Measurements from ENCODE around the gene MTPN.

MTPN gene

DNA sequence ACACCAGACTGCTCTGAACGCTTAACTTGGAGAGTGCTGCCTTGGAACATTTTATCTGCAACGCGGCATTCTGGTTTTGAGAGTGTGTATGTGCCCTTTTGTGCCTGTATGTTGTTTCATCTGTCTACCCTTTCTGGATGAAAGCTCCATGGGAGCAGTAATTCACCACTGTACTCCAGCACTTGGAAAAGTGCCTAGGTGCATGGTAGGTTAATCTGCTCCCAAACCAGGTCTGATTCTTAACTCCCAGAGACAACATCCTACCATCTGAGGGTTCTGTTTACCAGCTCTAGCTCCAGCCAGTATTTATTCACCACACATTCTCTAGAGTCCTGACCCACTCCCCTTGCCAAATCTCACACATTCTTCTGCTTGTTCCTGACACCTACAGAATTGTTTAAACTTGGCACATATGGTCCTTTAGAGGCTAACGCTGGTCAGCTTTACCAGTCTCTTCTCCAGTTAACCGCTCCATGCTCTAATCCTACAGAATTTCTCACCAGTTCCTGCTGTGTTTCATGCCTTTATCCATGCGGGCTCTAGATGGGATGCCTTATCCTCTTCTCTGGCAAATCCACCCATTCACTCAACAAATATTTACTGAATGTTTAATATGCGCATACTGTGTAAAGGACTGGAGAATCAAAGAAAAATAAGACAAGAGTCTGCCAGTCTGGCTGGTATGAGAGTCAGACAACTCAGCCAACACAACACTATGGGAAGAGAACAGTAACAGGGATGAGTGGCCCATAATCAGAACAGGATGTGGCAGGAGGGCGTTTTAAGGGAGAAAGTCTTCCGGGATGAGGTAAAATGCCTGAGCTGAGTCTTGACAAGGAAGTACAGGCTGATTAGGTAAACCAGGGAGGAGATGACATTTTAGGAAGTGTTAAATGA, 46.3 kb downstream of the MTPN start:
- TF ChIP-seq, protein P1, sequence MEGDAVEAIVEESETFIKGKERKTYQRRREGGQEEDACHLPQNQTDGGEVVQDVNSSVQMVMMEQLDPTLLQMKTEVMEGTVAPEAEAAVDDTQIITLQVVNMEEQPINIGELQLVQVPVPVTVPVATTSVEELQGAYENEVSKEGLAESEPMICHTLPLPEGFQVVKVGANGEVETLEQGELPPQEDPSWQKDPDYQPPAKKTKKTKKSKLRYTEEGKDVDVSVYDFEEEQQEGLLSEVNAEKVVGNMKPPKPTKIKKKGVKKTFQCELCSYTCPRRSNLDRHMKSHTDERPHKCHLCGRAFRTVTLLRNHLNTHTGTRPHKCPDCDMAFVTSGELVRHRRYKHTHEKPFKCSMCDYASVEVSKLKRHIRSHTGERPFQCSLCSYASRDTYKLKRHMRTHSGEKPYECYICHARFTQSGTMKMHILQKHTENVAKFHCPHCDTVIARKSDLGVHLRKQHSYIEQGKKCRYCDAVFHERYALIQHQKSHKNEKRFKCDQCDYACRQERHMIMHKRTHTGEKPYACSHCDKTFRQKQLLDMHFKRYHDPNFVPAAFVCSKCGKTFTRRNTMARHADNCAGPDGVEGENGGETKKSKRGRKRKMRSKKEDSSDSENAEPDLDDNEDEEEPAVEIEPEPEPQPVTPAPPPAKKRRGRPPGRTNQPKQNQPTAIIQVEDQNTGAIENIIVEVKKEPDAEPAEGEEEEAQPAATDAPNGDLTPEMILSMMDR (IDR thresholded peaks at IDR 0.05) = no peak

DNA sequence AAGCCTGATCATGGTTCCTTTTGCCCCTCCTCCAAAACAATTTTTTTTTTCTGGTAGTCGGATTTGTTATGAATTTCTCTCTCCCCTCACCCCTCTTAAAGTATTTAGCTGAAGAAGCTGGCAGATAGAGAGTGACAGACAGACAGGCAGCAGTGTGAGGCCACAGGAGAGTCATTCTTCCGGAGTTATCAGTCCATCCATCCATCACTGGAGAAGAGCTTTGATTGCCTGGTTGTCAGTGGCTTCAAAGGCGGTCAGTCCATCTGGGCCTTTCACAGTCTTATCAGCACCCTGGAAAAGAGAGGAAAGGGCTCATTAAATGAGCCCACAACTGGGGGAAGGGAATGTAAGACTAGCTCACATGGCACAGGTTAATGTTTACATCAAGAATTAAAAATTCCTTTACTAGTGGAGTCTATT, 47.4 kb downstream of the MTPN start:
- TF ChIP-seq, protein P1 (IDR thresholded peaks at IDR 0.05) = no peak

DNA sequence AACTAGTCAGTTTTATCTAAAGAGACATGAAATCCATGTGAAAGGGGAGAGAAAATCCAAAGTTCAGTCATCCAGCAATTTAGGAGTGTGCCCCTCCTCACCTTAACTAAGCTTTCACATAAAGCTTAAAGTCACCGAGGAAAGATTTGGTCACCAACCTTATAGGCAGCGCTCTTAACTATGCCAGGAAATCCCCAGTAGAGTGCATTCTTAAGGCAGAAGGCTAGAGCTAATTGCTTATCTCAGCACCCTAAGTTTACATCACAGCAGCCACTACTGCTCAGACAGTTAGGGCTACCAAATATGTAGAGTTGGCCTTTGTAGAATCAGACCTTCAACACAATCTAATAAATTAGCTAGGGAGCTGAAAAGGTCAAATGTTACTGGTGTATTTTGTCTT, 47.9 kb downstream of the MTPN start:
- TF ChIP-seq, protein P1 (IDR thresholded peaks at IDR 0.05) = no peak

DNA sequence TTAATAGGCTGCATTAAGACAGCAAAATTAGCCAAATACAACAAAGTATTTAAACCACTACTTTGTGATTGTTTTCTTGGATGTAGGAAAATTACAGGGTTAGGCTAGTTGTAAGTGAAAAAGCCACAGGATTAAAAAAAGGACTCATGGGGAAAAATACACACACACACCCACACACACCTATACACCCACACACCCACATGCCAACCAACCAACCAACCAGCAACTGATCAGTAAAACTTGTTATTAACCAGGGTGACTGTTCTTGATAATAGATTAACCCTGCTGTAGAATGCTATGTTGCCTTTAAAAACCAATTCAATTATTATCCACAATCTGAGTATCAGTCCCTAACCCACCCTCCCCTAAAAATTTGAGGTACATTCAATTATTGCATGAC, 49.0 kb downstream of the MTPN start:
- TF ChIP-seq, protein P1 (IDR thresholded peaks at IDR 0.05) = no peak

DNA sequence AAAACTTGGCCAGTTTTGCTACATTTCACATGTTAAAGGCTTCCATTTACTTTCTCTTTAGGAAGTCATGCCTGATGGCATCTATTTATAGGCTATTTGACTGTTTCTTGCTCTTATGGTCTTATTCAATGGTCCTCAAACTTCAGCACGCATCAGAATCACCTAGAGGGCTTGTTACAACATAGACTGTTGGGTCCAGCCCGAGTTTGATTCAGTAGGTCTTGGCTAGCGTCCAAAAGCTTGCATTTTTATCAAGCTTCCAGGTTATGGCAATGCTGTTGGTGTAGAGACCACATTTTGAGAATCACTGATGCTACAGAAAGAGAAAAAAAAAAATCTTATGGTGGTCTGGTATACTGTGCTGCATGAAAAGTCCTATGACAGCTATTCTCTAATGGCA, 51.9 kb downstream of the MTPN start:
- TF ChIP-seq, protein P1 (IDR thresholded peaks at IDR 0.05) = no peak

DNA sequence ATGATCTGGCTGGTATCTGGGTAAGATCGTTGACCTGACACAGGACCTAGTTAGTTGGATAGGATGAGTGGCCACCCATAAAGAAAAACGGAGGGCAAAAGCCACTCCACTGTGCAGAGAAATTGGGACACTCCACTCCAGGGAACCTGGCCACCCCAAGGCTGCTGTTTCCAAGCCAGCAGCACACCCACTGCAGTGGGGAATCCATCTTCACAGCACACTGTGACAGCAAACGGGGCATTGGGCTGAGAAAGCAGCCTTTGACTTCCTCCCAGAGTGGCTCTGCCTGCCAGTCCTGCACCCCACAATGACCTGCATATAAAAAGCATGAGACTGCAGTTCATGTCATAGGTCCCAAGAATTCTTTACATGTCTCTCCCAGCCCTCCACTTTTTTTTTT, 52.9 kb downstream of the MTPN start:
- TF ChIP-seq, protein P1 (IDR thresholded peaks at IDR 0.05) = no peak

DNA sequence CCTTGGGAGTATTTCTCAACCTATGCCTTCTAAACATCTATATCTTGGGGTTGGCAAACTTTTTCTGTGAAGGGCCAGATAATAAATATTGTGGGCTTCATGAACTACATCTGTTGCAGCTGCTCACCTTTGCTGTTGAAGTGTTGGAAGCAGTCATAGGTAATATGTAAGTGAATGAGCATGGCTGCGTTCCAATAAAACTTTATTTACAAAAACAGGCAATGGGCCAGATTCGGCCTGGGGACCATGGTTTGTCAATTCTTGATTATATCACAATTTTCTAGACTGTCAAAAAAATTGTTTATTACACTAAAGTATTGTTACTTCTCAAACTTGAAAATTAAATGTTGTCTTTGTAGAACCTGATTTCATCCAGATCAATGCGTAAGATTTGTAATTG, 54.9 kb downstream of the MTPN start:
- TF ChIP-seq, protein P1 (IDR thresholded peaks at IDR 0.05) = no peak

Data from LNCAP (cell line).